ENCODE data around the gene FRMD4A.

Gene FRMD4A

GRCh38 chr10:13815756-13816155 lies 515.0 kb downstream of the FRMD4A start:
- no peak for DNase-seq
- intact Hi-C loops (cut with DNase I), result no loop called here

- no peak for DNase-seq
- intact Hi-C loops (cut with DNase I), result no loop called here
Measured at GRCh38 chr10:13813550-13813949, 517.2 kb downstream of the FRMD4A start.

- intact Hi-C loops (cut with DNase I), result no loop called here
- DNase-seq, result no peak
Measured at GRCh38 chr10:13812804-13813203, 517.9 kb downstream of the FRMD4A start.

GRCh38 chr10:13810568-13810967 lies 520.2 kb downstream of the FRMD4A start:
- intact Hi-C loops (cut with DNase I), result no loop called here
- no peak for DNase-seq

- no peak for DNase-seq
- intact Hi-C loops (cut with DNase I), result no loop called here
Measured at GRCh38 chr10:13809427-13809826, 521.3 kb downstream of the FRMD4A start.

- no peak for DNase-seq
- intact Hi-C loops (cut with DNase I), result no loop called here
Measured at GRCh38 chr10:13808556-13809391, 522.0 kb downstream of the FRMD4A start.

GRCh38 chr10:13806419-13806818 lies 524.3 kb downstream of the FRMD4A start:
- no peak for DNase-seq
- intact Hi-C loops (cut with DNase I), result no loop called here

- intact Hi-C loops (cut with DNase I), result no loop called here
- no peak for DNase-seq
Measured at GRCh38 chr10:13803566-13804554, 526.9 kb downstream of the FRMD4A start.

GRCh38 chr10:13801907-13802288 lies 528.8 kb downstream of the FRMD4A start:
- DNase-seq, result no peak
- intact Hi-C loops (cut with DNase I), result no loop called here

GRCh38 chr10:13801156-13801906 lies 529.4 kb downstream of the FRMD4A start:
- DNase-seq, result no peak
- intact Hi-C loops (cut with DNase I), result no loop called here

GRCh38 chr10:13797164-13797563 lies 533.6 kb downstream of the FRMD4A start:
- no peak for DNase-seq
- intact Hi-C loops (cut with DNase I), result loop anchor here (10.0 kb wide), 1 partner anchor 298 kb away; no protein-coding TSS in a partner anchor

- DNase-seq, result no peak
- intact Hi-C loops (cut with DNase I), result loop anchor here (10.0 kb wide), 1 partner anchor 299 kb away; no protein-coding TSS in a partner anchor
Measured at GRCh38 chr10:13795653-13796555, 534.8 kb downstream of the FRMD4A start.

GRCh38 chr10:13794992-13795612 lies 535.6 kb downstream of the FRMD4A start:
- DNase-seq, result no peak
- intact Hi-C loops (cut with DNase I), result loop anchor here (10.0 kb wide), 1 partner anchor 300 kb away; no protein-coding TSS in a partner anchor

- intact Hi-C loops (cut with DNase I), result loop anchor here (10.0 kb wide), 1 partner anchor 303 kb away; no protein-coding TSS in a partner anchor
- peak in 16 of 42 donors; percentile 11 to 57 (median 24) for DNase-seq
Measured at GRCh38 chr10:13792006-13792405, 538.7 kb downstream of the FRMD4A start.

- DNase-seq, result no peak
- intact Hi-C loops (cut with DNase I), result loop anchor here (10.0 kb wide), 1 partner anchor 303 kb away; no protein-coding TSS in a partner anchor
Measured at GRCh38 chr10:13791483-13791882, 539.2 kb downstream of the FRMD4A start.

- DNase-seq, result no peak
- intact Hi-C loops (cut with DNase I), result loop anchor here (10.0 kb wide), 1 partner anchor 305 kb away; no protein-coding TSS in a partner anchor
Measured at GRCh38 chr10:13790196-13790595, 540.5 kb downstream of the FRMD4A start.

- intact Hi-C loops (cut with DNase I), result loop anchor here (10.0 kb wide), 2 partner anchors 105 to 685 kb away; no protein-coding TSS in a partner anchor
- no peak for DNase-seq
Measured at GRCh38 chr10:13789448-13789829, 541.3 kb downstream of the FRMD4A start.
